Esophagus muscularis mucosa (tissue), 3 donors: ENCODE results near the gene COL5A1.

Experiments
- CTCF ChIP-seq, 3 experiments: fragments of 200-600 bp in 2 of 3; fragments of 450-650 bp in 1 of 3; sonication (generic) in 2 of 3; IDR thresholded peaks; one replicate each; pipeline ENCODE4 v1.5.1; 2017 to 2019; ENCODE audit warnings: antibody characterized with exemption in 3 of 3, mild to moderate bottlenecking in 2 of 3, moderate library complexity in 1 of 3
- POLR2A ChIP-seq: fragments of 450-650 bp; IDR thresholded peaks from one replicate; pipeline ENCODE4 v1.6.1; 2017; ENCODE audit warnings: antibody characterized with exemption, moderate library complexity, mild to moderate bottlenecking, low read depth
- POLR2AphosphoS5 ChIP-seq, 2 donors: sonication (generic); formaldehyde crosslinking; IDR thresholded peaks; one replicate each; pipeline ENCODE4 v1.6.1; 2017; ENCODE audit warnings: antibody characterized with exemption in 2 of 2

GRCh38 chr9:134824583-134824982, 183.0 kb downstream of the COL5A1 start:
- TF ChIP-seq CTCF (IDR thresholded peaks at IDR 0.05): no peak
- TF ChIP-seq POLR2AphosphoS5 (IDR thresholded peaks at IDR 0.05): no peak
- TF ChIP-seq POLR2A: no peak
